ENCODE data around the gene RIT2.

GRCh38 chr18:43148231-43148630, 32.7 kb upstream of the RIT2 start:
- no peak for TF ChIP-seq POLR2A (IDR thresholded peaks at IDR 0.05; ENCODE audit: low read depth, low read length)
- no peak for TF ChIP-seq TAF1 (IDR thresholded peaks at IDR 0.05; ENCODE audit: borderline replicate concordance, low read depth, low read length)
- TF ChIP-seq POLR2AphosphoS5 (IDR thresholded peaks at IDR 0.05; ENCODE audit: low read depth, low read length), result no peak
